SU-DHL-6 (cell line): ENCODE results near the gene RPS6KA2.

Experiments
- H2AFZ ChIP-seq: fragments of 200-600 bp; sonication (generic); 2 replicates; pipeline ENCODE4 v1.6.1; 2014; ENCODE audit warnings: low read depth, mild to moderate bottlenecking, moderate library complexity, mixed read lengths, antibody characterized with exemption, low read length; ENCODE audit not compliant: severe bottlenecking
- H3F3A ChIP-seq: fragments of 200-600 bp; shearing (Covaris generic); 2 replicates; pipeline ENCODE4 v1.6.0; 2016; ENCODE audit warnings: antibody characterized with exemption, mild to moderate bottlenecking; ENCODE audit not compliant: insufficient read depth
- H3K27ac ChIP-seq: fragments of 200-600 bp; sonication (generic); 2 replicates; pipeline ENCODE4 v1.5.1; 2016; ENCODE audit warnings: low read depth, mild to moderate bottlenecking, low read length, moderate library complexity, mixed read lengths
- H3K27me3 ChIP-seq: fragments of 200-600 bp; sonication (generic), shearing (Covaris generic); 2 replicates; pipeline ENCODE4 v1.6.0; 2014; ENCODE audit warnings: mild to moderate bottlenecking, low read length
- H3K36me3 ChIP-seq: fragments of 200-600 bp; sonication (generic); 2 replicates; pipeline ENCODE4 v1.6.1; 2014; ENCODE audit warnings: mild to moderate bottlenecking, low read length, mixed read lengths
- H3K4me2 ChIP-seq: fragments of 300-600, 200-600 bp; shearing (Covaris generic), sonication (generic); 2 replicates; pipeline ENCODE4 v1.6.0; 2014; ENCODE audit warnings: low read length, low read depth, mild to moderate bottlenecking; ENCODE audit not compliant: poor library complexity, severe bottlenecking
- H3K4me3 ChIP-seq: fragments of 200-600 bp; sonication (generic); 2 replicates; pipeline ENCODE4 v1.5.1; 2014; ENCODE audit warnings: antibody characterized with exemption, low read length, mild to moderate bottlenecking, mixed read lengths; ENCODE audit not compliant: insufficient read depth, poor library complexity, severe bottlenecking
- H3K79me2 ChIP-seq: fragments of 200-600 bp; sonication (generic); 2 replicates; pipeline ENCODE4 v1.6.1; 2014; ENCODE audit warnings: mild to moderate bottlenecking, low read length, moderate library complexity; ENCODE audit not compliant: insufficient read depth
- H3K9ac ChIP-seq: fragments of 200-600 bp; sonication (generic); 2 replicates; pipeline ENCODE4 v1.7.0; 2014; ENCODE audit warnings: mild to moderate bottlenecking, low read length
- H3K9me2 ChIP-seq: fragments of 200-600 bp; sonication (generic); replicated peaks from 2 replicates; pipeline ENCODE4 v1.6.1; 2014; ENCODE audit warnings: low read length; ENCODE audit not compliant: insufficient read depth
- H3K9me3 ChIP-seq: fragments of 200-600 bp; sonication (generic); 2 replicates; pipeline ENCODE4 v1.6.1; 2014; ENCODE audit warnings: low read length, mixed read lengths; ENCODE audit not compliant: insufficient read depth
- H4K20me1 ChIP-seq: fragments of 200-600 bp; sonication (generic); 2 replicates; pipeline ENCODE4 v1.6.1; 2014; ENCODE audit warnings: low read depth, mild to moderate bottlenecking, antibody characterized with exemption, low read length, moderate library complexity, mixed read lengths
- CTCF ChIP-seq: fragments of 200-600 bp; sonication (generic); IDR thresholded peaks from one replicate; pipeline ENCODE4 v1.5.1; 2017; ENCODE audit warnings: antibody characterized with exemption, mild to moderate bottlenecking, low read length, moderate library complexity; ENCODE audit not compliant: insufficient read depth, poor library complexity, severe bottlenecking
- EZH2phosphoT487 ChIP-seq: fragments of 200-600 bp; sonication (generic), shearing (Covaris generic); conservative IDR thresholded peaks from 2 replicates; pipeline ENCODE4 v1.6.1; 2018; ENCODE audit warnings: mild to moderate bottlenecking, antibody characterized with exemption, low read length, moderate library complexity, mixed read lengths

RPS6KA2 gene

DNA sequence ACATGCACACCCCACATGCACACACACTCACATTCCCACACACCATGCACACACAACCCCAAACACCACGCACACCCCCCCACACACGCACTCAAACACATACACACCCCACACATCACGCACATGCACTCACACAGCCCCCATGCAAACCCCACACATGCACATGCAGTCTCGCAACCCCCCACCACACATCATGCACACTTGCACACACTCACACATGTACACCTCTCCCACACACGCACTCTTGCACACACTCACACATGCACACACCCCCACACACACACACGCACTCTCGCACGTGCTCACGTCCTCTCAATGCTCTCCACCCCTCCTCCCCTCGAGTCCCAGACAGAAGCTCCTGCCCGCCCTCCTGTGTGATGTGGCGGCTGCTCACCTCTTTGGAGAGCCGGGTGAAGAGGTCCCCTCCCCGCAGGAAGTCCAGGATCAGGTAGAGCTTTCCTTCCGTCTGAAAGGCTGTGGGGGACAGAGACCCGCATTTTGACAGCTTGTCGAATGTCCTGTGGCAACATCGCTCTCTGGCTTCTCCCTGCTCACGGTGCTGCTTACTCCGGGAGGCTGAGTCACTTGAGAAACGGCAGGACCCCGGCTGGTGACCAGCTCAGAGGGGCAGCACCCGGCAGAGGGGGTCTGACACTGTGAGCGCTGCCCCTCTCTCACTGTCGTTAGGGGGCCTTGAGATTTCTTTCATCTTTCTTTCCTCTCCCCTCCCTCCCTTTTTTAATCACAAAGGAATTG lies 119.1 kb downstream of the RPS6KA2 start:
- no peak overlapping the region for H3K27ac ChIP-seq
- H3K4me2 ChIP-seq = no peak overlapping the region
- TF ChIP-seq CTCF = no peak
- TF ChIP-seq EZH2phosphoT487 = no peak
- no peaks in the 10 kb centered on the region for H4K20me1 ChIP-seq
- no peaks in the 10 kb centered on the region for H3K9me3 ChIP-seq
- H3K9ac ChIP-seq = no peak overlapping the region
- H3K27me3 ChIP-seq = no peaks in the 10 kb centered on the region
- H3K4me3 ChIP-seq = no peak overlapping the region
- H3K9me2 ChIP-seq = no peaks in the 10 kb centered on the region
- no peaks in the 10 kb centered on the region for H3K79me2 ChIP-seq
- no peak overlapping the region for H2AFZ ChIP-seq
- H3F3A ChIP-seq = no peaks in the 10 kb centered on the region
- H3K36me3 ChIP-seq = no peaks in the 10 kb centered on the region

GRCh38 chr6:166507380-166507779 lies 119.7 kb downstream of the RPS6KA2 start:
- Histone ChIP-seq H2AFZ (no peak overlapping the region), H3K4me2 (no peak overlapping the region), H3K9me3 (no peaks in the 10 kb centered on the region), H4K20me1 (no peaks in the 10 kb centered on the region), H3K9me2 (no peaks in the 10 kb centered on the region), H3K27ac (no peak overlapping the region), H3K9ac (no peak overlapping the region), H3K36me3 (no peaks in the 10 kb centered on the region), H3K27me3 (no peaks in the 10 kb centered on the region), H3K4me3 (no peak overlapping the region), H3F3A (no peaks in the 10 kb centered on the region), H3K79me2 (no peaks in the 10 kb centered on the region)
- TF ChIP-seq CTCF (no peak), EZH2phosphoT487 (no peak)

DNA sequence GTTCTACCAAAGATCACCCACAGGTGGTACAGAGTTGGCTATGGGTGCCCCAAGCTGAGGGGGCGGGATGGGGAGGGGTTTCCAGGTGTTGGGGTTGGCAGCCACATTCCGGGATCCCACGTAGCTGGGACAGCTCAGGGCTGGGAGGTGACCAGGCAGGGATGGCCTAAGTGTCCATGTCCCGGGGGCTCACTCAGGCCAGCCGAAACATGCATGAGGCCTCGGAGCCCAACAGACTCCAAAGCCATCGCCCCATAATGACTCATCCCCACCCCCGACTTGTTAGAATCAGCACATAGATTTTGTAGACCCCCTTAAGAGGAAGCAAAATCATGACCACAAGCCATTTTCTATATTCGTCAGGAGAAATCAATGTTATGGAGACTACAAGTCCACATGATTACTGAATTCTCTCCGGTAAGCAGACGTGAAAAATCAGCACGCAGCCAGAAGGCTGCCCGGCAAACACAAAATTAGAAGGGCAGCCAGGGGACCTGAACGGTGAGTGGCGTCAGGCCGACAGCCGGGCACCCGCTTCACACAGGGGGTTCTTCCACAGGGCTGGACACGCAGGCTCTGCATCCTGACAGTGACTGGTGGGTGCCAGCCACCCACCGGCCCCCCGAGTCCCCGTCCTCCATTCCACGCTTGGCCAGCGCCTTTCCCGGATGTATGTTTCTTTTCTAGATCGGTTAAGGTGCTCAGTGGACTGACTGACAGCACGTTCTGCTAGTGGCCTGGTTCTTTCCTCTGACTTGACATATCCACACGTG lies 121.7 kb downstream of the RPS6KA2 start:
- Histone ChIP-seq H3K4me3 (no peak overlapping the region), H2AFZ (no peak overlapping the region), H3K9me3 (no peaks in the 10 kb centered on the region), H3K79me2 (no peaks in the 10 kb centered on the region), H3K27ac (no peak overlapping the region), H3K27me3 (no peaks in the 10 kb centered on the region), H3K9me2 (no peaks in the 10 kb centered on the region), H4K20me1 (no peaks in the 10 kb centered on the region), H3K9ac (no peak overlapping the region), H3F3A (no peaks in the 10 kb centered on the region), H3K36me3 (no peaks in the 10 kb centered on the region), H3K4me2 (no peak overlapping the region)
- TF ChIP-seq EZH2phosphoT487 = no peak
- TF ChIP-seq CTCF = no peak
